Measurements from ENCODE around the gene PIK3R5.

DNA sequence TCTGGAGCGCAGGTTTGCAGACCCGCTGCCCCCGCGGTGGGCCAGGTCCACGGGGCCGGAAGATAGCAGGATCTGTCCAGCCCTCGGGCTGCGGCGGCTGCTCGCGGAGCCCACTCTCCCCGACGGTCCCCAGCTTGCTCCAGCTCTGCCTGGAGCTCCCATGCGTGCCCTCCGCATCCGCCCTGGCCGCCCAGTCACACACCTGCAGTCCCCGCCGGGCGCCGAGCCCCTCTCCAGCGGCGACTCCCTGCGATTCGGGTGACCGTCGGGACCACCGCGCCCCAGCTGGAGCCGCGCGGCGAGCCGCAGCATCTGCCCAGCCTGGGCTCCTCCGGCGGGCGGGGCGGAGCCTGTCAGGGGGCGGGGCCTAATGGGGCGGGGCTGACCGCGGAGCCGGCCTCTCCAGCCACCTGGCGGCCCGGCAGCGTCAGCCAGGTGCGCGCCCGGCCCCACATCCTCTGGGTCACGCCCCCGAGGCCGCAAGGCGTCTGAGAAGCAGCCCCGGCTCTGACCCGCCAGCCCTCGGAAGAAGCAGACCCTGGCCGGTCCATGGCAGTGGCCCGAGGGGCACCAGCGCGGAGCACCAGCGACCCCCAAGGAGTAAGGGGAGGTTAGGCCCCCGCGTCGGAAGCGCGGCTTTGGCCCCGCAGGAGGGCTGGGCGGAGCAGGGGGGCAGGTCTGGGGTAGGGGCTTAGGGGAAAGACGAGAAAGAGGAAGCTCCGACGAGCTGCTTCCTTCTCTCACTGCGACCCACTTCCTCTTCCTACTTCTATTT lies at the start of gene PIK3R5:
- TF ChIP-seq, protein P1, sequence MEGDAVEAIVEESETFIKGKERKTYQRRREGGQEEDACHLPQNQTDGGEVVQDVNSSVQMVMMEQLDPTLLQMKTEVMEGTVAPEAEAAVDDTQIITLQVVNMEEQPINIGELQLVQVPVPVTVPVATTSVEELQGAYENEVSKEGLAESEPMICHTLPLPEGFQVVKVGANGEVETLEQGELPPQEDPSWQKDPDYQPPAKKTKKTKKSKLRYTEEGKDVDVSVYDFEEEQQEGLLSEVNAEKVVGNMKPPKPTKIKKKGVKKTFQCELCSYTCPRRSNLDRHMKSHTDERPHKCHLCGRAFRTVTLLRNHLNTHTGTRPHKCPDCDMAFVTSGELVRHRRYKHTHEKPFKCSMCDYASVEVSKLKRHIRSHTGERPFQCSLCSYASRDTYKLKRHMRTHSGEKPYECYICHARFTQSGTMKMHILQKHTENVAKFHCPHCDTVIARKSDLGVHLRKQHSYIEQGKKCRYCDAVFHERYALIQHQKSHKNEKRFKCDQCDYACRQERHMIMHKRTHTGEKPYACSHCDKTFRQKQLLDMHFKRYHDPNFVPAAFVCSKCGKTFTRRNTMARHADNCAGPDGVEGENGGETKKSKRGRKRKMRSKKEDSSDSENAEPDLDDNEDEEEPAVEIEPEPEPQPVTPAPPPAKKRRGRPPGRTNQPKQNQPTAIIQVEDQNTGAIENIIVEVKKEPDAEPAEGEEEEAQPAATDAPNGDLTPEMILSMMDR (IDR thresholded peaks at IDR 0.05) = peak; percentile 28
- TF ChIP-seq EZH2 (IDR thresholded peaks at IDR 0.05; ENCODE audit: borderline replicate concordance, insufficient read depth, low read depth, low read length, poor library complexity, severe bottlenecking) = no peak

Data from B cell (primary cell).